Astrocyte (in vitro differentiated cells and primary cell): Measurements from ENCODE around the gene RAB3IL1. TPM values are rescaled to one million over a fixed set of nuclear protein-coding genes. Genes with fewer than 3 reads are reported as not detected.

Experiments used
- DNase-seq: peaks from one replicate; pipeline ENCODE4 v3.0.0-alpha.2; 2010; ENCODE audit warnings: low read depth
- FAIRE-seq: peaks from 2 replicates; lab custom pipeline; 2011; peaks lifted over from hg19 to GRCh38; lab: Jason Lieb, UNC
- H2AFZ ChIP-seq: 2 replicates; pipeline ENCODE4 v1.6.0; 2012; ENCODE audit warnings: low read depth, low read length, inconsistent platforms
- H3K27ac ChIP-seq: 2 replicates; pipeline ENCODE4 v1.5.1; 2011; ENCODE audit warnings: low read depth, low read length, inconsistent platforms
- H3K27me3 ChIP-seq: 2 replicates; pipeline ENCODE4 v1.6.0; 2011; ENCODE audit warnings: low read length, inconsistent platforms; ENCODE audit not compliant: insufficient read depth
- H3K36me3 ChIP-seq: 2 replicates; pipeline ENCODE4 v1.5.1; 2011; ENCODE audit warnings: low read length, inconsistent platforms; ENCODE audit not compliant: insufficient read depth
- H3K4me1 ChIP-seq: 2 replicates; pipeline ENCODE4 v1.5.1; 2011; ENCODE audit warnings: low read length, inconsistent platforms; ENCODE audit not compliant: insufficient read depth
- H3K4me2 ChIP-seq: 2 replicates; pipeline ENCODE4 v1.6.0; 2012; ENCODE audit warnings: low read length, inconsistent platforms
- H3K4me3 ChIP-seq: 2 replicates; pipeline ENCODE4 v1.5.1; 2011; ENCODE audit warnings: low read depth, mild to moderate bottlenecking, low read length, inconsistent platforms; ENCODE audit not compliant: insufficient read depth
- H3K79me2 ChIP-seq: 2 replicates; pipeline ENCODE4 v1.6.0; 2012; ENCODE audit warnings: mild to moderate bottlenecking, low read length, inconsistent platforms; ENCODE audit not compliant: insufficient read depth
- H3K9ac ChIP-seq: 2 replicates; pipeline ENCODE4 v1.6.0; 2012; ENCODE audit warnings: mild to moderate bottlenecking, low read length, inconsistent platforms
- H3K9me3 ChIP-seq: 2 replicates; pipeline ENCODE4 v1.5.1; 2012; ENCODE audit warnings: low read depth, mild to moderate bottlenecking, low read length, inconsistent platforms; ENCODE audit not compliant: insufficient read depth
- H4K20me1 ChIP-seq: 2 replicates; pipeline ENCODE4 v1.6.0; 2012; ENCODE audit warnings: low read length, inconsistent platforms; ENCODE audit not compliant: insufficient read depth
- H3K27ac Mint-ChIP-seq: one replicate; pipeline ENCODE4 v1.8.0; 2021; ENCODE audit warnings: mild to moderate bottlenecking, mixed read lengths; ENCODE audit not compliant: unreplicated experiment
- H3K27me3 Mint-ChIP-seq: one replicate; pipeline ENCODE4 v1.8.0; 2021; ENCODE audit warnings: low read depth, mixed read lengths; ENCODE audit not compliant: unreplicated experiment
- H3K36me3 Mint-ChIP-seq: one replicate; pipeline ENCODE4 v1.8.0; 2021; ENCODE audit warnings: low read depth, mixed read lengths; ENCODE audit not compliant: unreplicated experiment
- H3K4me1 Mint-ChIP-seq: one replicate; pipeline ENCODE4 v1.8.0; 2021; ENCODE audit warnings: low read depth, mixed read lengths; ENCODE audit not compliant: unreplicated experiment
- H3K4me3 Mint-ChIP-seq: one replicate; pipeline ENCODE4 v1.8.0; 2021; ENCODE audit warnings: mild to moderate bottlenecking, moderate library complexity, mixed read lengths; ENCODE audit not compliant: unreplicated experiment
- H3K9me3 Mint-ChIP-seq: one replicate; pipeline ENCODE4 v1.8.0; 2021; ENCODE audit warnings: mild to moderate bottlenecking, mixed read lengths; ENCODE audit not compliant: unreplicated experiment
- EZH2 ChIP-seq: IDR thresholded peaks from 2 replicates; pipeline ENCODE4 v1.6.1; 2012; ENCODE audit warnings: mild to moderate bottlenecking, low read length, inconsistent platforms; ENCODE audit not compliant: insufficient read depth
- total RNA-seq: library from RNA; stranded (reverse); gene quantifications from 2 replicates; pipeline ENCODE4 v1.2.1, GENCODE V29; 2021
- TF ChIP-seq, protein P1 (sequence below): IDR thresholded peaks from 2 replicates; pipeline ENCODE4 v1.5.1; 2011; ENCODE audit warnings: low read depth, mild to moderate bottlenecking, inconsistent platforms, low read length, moderate library complexity; ENCODE audit not compliant: insufficient read depth

The RAB3IL1 gene
- total RNA-seq, 1 donor from 2014 or later = 0.91 TPM

DNA sequence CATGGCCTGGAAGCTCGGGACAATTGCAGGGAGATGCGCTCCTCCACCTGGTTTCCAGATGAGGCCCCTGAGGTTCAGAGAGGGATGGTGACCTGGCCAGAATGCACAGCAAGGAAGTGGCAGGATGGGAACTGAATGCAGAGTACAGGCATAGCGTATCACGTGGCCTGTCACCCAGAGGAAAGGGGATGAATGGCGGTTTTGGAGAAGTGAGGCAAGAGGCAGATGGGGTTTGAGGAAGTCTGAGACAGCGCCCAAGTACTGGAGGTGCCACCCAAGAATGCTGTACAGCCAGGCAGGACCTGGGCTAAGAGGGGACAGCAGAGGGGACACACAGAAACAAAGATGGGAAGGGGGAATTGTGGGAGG lies 4.9 kb downstream of the RAB3IL1 start:
- H3K4me3 Mint-ChIP-seq = no peak overlapping the region
- Histone ChIP-seq H4K20me1 (no peaks in the 10 kb centered on the region), H3K27ac (no peak overlapping the region), H3K27me3 (peaks cover 5% of the 10 kb centered on the region), H2AFZ (no peak overlapping the region), H3K79me2 (no peaks in the 10 kb centered on the region), H3K4me2 (no peak overlapping the region), H3K4me1 (no peaks in the 10 kb centered on the region), H3K36me3 (no peaks in the 10 kb centered on the region), H3K4me3 (no peak overlapping the region), H3K9me3 (no peaks in the 10 kb centered on the region), H3K9ac (no peak overlapping the region)
- no peak for TF ChIP-seq EZH2
- TF ChIP-seq, protein P1, sequence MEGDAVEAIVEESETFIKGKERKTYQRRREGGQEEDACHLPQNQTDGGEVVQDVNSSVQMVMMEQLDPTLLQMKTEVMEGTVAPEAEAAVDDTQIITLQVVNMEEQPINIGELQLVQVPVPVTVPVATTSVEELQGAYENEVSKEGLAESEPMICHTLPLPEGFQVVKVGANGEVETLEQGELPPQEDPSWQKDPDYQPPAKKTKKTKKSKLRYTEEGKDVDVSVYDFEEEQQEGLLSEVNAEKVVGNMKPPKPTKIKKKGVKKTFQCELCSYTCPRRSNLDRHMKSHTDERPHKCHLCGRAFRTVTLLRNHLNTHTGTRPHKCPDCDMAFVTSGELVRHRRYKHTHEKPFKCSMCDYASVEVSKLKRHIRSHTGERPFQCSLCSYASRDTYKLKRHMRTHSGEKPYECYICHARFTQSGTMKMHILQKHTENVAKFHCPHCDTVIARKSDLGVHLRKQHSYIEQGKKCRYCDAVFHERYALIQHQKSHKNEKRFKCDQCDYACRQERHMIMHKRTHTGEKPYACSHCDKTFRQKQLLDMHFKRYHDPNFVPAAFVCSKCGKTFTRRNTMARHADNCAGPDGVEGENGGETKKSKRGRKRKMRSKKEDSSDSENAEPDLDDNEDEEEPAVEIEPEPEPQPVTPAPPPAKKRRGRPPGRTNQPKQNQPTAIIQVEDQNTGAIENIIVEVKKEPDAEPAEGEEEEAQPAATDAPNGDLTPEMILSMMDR = no peak
- H3K36me3 Mint-ChIP-seq = no peaks in the 10 kb centered on the region
- DNase-seq (no peak), FAIRE-seq (no peak)
- peaks cover 1% of the 10 kb centered on the region for H3K9me3 Mint-ChIP-seq
- peaks cover 39% of the 10 kb centered on the region for H3K27me3 Mint-ChIP-seq
- peaks cover 4% of the 10 kb centered on the region for H3K4me1 Mint-ChIP-seq
- H3K27ac Mint-ChIP-seq = no peak overlapping the region

DNA sequence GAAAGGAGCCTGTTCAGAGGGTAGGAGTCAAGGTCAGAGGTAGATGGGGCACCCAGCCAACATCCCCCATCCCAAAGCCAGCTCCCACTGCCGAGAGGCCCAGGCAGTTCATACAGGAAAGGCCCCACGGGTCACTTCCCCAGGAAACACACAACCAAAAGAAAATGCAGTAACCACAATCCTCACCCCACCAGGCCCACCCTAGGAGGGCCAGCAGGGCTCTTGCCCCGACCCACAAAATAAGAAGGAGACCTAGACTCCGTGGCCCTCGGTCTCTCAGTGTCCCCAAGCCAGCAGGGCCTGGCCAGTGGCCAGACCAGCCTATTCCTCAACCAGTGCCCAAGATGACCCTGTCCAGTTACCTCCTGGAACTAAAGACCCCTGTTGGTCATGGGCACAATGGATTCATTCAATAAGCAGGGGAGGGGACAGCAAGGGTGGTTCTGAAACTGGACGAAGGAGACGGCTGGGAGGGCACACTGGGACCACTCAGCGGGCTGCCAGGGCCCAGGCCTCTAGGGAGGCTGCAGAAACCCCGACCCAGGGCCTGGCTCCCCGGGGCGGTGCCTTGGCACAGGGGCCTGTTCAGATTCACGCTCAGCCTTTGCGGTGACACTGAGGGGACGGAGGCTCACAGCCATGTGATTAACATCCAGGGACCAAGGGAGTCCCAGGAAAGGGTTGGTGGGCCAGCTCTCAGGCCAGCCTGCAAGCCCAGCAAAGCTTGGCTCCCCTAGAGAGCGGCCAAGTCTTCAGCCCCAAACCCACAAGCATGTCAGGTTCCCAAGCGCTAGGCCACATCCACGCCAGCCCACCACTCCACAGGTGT lies 5.5 kb downstream of the RAB3IL1 start:
- Histone ChIP-seq H2AFZ (no peak overlapping the region), H3K4me3 (no peak overlapping the region), H3K79me2 (no peaks in the 10 kb centered on the region), H4K20me1 (no peaks in the 10 kb centered on the region), H3K36me3 (no peaks in the 10 kb centered on the region), H3K4me1 (no peaks in the 10 kb centered on the region), H3K4me2 (no peak overlapping the region), H3K9ac (no peak overlapping the region), H3K9me3 (no peaks in the 10 kb centered on the region), H3K27me3 (peaks cover 5% of the 10 kb centered on the region), H3K27ac (no peak overlapping the region)
- no peak for FAIRE-seq
- no peak overlapping the region for H3K4me3 Mint-ChIP-seq
- peaks cover 1% of the 10 kb centered on the region for H3K9me3 Mint-ChIP-seq
- H3K27me3 Mint-ChIP-seq = peaks cover 39% of the 10 kb centered on the region
- no peak overlapping the region for H3K27ac Mint-ChIP-seq
- no peak for DNase-seq
- TF ChIP-seq EZH2 = no peak
- TF ChIP-seq, protein P1 = no peak
- H3K36me3 Mint-ChIP-seq = no peaks in the 10 kb centered on the region
- peaks cover 4% of the 10 kb centered on the region for H3K4me1 Mint-ChIP-seq

DNA sequence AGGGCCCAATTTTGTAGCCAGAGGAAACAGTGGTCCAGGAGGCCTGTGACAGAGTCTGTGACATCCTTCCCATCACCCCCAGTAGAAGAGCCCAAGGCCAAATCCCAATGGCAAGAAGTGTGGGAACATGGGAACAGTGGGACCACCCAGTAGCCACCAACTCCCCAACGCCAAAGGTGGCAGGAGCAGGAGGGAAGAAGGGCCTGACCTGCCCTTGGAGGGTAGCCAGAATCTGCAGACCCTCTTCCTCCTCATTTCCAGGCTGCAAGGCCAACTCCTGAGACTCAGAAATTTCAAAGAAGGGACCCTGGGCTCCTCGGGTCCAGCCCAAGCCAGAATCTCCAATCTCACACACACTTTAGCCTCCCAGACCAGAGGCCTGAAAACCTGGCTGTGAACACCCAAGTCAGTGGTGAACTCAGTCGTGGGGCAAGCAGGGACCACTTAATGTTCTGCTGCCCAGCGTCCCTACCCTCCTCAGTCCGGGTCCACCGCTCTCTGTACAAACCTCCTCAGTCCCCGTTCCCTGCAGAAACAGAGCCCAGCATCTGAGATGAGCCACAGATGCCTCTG lies 6.2 kb downstream of the RAB3IL1 start:
- Histone ChIP-seq H3K36me3 (no peaks in the 10 kb centered on the region), H3K27ac (no peak overlapping the region), H3K27me3 (no peaks in the 10 kb centered on the region), H4K20me1 (no peaks in the 10 kb centered on the region), H3K9ac (no peak overlapping the region), H3K4me1 (no peaks in the 10 kb centered on the region), H3K79me2 (no peaks in the 10 kb centered on the region), H2AFZ (no peak overlapping the region), H3K9me3 (no peaks in the 10 kb centered on the region), H3K4me2 (no peak overlapping the region), H3K4me3 (no peak overlapping the region)
- FAIRE-seq (no peak), DNase-seq (no peak)
- H3K4me1 Mint-ChIP-seq = peaks cover 4% of the 10 kb centered on the region
- H3K27me3 Mint-ChIP-seq = peaks cover 43% of the 10 kb centered on the region
- peaks cover 1% of the 10 kb centered on the region for H3K9me3 Mint-ChIP-seq
- no peak for TF ChIP-seq EZH2
- TF ChIP-seq, protein P1 = no peak
- H3K36me3 Mint-ChIP-seq = no peaks in the 10 kb centered on the region
- H3K27ac Mint-ChIP-seq = no peak overlapping the region
- no peak overlapping the region for H3K4me3 Mint-ChIP-seq
